LNCaP clone FGC (cell line): ENCODE measurements around the gene CDS2.

Experiments used
- DNase-seq: peaks from one replicate; pipeline ENCODE4 v3.0.0-alpha.2; 2011; ENCODE audit warnings: low read depth
- H3K4me3 ChIP-seq: 2 replicates; pipeline ENCODE4 v1.5.1; 2011; ENCODE audit warnings: mild to moderate bottlenecking, low read depth, low read length, control low read depth
- TF ChIP-seq, protein P1 (sequence below): IDR thresholded peaks from 2 replicates; pipeline ENCODE4 v1.5.1; 2012; ENCODE audit warnings: mild to moderate bottlenecking; ENCODE audit not compliant: control insufficient read depth, insufficient read depth; ENCODE audit errors: extremely low read depth

CDS2 gene

DNA sequence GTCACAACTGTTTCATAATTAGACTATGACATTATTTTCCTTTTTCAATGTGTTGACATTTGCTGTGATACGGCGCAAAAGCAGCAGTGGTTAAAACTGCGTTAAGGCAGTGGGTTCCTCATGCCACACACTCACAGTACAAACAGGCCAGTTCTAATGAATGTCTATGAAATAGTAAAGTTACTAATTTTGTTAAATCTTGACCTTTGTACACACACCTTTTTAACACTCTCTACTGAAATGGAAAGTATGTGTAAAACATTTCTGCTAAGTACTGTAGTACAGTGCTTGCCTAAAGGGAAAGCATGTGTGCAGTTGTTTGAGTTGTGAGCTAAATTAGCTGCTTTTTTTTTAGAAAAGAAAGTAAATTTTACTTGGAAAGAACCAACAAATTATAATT is 60.3 kb downstream of the CDS2 start:
- TF ChIP-seq, protein P1, sequence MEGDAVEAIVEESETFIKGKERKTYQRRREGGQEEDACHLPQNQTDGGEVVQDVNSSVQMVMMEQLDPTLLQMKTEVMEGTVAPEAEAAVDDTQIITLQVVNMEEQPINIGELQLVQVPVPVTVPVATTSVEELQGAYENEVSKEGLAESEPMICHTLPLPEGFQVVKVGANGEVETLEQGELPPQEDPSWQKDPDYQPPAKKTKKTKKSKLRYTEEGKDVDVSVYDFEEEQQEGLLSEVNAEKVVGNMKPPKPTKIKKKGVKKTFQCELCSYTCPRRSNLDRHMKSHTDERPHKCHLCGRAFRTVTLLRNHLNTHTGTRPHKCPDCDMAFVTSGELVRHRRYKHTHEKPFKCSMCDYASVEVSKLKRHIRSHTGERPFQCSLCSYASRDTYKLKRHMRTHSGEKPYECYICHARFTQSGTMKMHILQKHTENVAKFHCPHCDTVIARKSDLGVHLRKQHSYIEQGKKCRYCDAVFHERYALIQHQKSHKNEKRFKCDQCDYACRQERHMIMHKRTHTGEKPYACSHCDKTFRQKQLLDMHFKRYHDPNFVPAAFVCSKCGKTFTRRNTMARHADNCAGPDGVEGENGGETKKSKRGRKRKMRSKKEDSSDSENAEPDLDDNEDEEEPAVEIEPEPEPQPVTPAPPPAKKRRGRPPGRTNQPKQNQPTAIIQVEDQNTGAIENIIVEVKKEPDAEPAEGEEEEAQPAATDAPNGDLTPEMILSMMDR = no peak

DNA sequence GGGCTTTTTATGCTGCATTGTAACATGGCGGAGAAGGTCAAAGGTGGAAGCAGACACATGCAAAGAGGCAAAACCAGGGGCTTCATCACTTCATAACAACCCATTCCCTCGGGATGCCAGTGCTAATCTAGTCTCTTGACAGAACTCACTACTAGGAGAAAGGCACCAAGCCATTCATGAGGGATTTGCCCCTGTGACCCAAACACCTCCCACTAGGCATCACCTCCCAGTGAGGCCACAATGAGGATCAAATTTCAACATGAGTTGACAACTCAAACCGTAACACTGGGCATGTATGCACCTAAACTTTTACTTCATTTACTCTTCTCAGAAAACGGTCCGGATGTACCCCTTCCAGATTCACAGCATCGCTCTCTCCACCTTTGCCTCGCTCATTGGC is 61.9 kb downstream of the CDS2 start:
- no peak for DNase-seq
- TF ChIP-seq, protein P1 = no peak
- H3K4me3 ChIP-seq = no peak overlapping the region

More for the DNA sequence above, 60.3 kb downstream of the CDS2 start:
- no peak for DNase-seq
- no peak overlapping the region for H3K4me3 ChIP-seq

DNA sequence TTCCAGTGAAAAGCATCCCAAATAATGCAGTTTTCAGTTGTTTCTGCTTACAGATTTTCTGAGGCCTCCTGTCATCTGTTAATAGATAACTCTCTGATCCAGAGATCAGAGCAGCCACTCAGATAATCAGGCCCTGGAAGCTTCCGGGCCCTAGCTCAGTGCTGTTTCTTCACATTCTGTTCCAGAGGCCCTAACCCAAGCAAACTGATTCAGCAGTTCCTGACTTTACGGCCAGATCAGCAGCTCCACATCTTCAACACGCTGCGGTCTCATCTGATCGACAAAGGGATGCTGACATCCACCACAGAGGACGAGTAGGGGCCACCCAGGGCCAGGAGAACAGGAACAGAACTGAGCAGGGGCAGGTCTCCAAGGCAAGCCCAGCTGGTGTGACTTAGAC is 63.1 kb downstream of the CDS2 start:
- H3K4me3 ChIP-seq = no peak overlapping the region
- TF ChIP-seq, protein P1 = no peak
- DNase-seq = no peak

DNA sequence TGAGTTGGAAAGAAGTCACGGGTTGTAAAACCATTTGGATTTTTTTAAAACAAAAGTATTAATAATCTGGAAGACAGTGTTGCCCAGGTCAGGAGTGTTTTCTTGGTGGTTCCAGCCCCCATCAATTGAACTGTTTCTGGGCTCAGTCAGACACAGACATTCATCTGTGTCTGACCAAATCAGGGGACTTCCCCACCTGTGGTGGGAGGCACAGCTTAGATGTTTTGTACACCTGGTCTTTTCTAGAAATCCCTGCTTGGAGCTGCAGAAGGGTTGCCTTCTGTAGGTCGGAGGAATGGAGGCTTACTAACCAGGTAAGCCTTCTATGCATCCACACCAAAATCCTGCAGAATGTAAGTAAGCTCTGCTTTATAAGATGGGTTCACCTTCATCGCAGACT is 63.6 kb downstream of the CDS2 start:
- no peak overlapping the region for H3K4me3 ChIP-seq
- TF ChIP-seq, protein P1 = no peak
- DNase-seq = no peak

DNA sequence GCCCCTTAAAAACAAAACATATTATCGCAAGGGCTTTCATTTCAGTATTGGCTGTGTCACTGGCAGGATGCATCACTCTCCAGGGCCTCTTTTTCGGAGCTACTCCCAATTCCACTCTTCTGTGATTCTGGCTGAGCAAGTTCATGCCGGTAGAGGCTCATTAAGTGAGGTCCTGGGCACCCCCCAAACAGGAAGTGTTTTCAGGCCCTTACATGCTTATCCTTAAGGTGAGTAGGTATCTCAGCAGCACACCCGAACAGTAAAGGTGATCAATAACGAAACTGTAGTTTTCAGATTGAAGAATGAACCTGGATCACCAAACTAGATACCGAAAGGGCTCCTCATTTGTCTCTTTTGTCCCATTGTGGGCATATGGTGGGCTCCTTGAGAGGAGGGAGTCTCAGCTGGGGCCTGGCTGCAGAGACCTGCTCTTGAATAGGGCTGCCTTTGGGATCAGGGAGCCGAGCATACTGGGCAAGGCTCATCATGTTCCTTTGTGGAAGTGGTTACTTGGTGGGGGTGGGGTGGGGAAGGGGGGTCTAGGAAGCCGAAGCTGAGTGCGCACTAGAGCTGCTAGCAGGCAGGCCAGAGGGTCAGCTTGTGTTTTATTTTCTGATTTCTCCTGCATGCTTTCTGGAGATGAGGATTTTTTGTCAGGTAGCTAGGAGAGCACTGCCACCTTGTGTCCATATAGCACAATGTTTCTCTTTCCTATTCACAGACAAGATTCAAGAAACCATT is 65.2 kb downstream of the CDS2 start:
- peak; percentile 61 for DNase-seq
- TF ChIP-seq, protein P1 = peak; percentile 73
- H3K4me3 ChIP-seq = no peak overlapping the region

DNA sequence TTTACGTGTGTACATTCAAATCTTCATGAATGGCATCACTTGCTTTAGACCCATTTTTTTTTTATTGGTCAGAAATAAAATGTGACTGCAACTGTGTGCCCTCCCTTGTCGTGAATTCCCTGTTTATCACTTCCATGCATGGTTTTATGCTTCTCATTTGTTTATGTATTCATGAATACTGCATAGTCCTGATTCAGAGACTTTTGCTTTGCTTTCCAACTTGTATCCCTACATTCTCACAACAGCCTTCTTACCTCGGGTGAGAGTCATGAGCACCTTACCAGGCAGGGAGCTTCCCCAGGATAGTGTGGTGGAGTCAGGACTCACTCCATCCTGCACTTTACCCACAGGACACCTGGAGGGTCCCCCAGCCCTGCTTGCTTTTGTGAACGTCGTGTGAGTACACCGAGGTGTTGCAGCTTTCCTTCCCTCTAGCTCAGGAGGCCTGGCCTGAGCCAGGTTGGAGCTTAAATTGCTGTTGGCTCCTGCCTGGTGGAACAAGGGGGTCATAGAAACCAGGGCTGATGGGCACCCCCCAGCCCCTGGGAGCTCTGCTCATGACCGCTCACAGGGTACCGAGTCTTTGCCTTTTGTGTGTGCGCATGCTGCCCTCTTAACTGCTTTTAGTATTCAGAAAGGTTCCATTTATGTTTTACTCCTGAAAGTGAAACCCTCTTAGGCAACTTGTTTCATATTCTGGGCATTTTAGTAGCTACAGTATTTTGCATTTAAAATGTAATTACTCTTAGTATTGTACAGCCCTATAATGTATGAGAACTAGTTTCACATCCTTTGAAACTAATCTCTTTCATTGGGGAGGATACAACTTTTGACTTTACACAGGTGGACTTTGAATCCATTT is 66.0 kb downstream of the CDS2 start:
- no peak for DNase-seq
- H3K4me3 ChIP-seq = no peak overlapping the region
- TF ChIP-seq, protein P1 = no peak
